ENCODE data around the gene CARTPT.
A peak's percentile ranks its signal among the peaks of the same experiment; 100 is the strongest.

The CARTPT gene

DNA sequence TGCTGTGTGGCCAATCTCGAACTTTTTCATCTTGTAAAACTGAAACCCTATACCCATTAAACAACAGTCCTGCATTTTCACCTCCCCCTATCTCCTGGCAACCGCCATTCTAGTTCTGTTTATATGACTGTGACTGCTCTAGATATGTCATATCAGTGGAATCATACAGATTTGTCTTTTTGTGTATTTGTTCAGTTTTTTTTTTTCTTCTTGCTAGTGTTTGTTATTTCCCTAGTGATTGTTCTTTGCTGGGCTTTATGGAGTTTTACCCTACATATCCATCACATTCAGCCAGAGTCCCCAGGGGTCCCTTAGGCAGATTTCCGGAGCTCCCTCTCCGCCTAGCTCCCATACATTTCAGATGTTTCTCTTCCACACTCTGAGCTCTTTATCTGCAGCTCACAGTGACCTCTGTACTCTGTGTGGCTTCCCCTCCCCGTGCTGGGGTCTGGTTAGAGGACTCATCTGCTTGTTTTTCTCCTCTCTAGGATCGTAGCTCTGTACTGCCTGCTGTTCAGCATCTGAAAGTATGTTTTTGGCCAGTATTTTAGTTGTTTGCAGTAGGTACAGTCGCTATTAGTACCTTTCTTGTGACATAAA, 25.1 kb upstream of the CARTPT start:
- no peak for DNase-seq (ENCODE audit: extremely low read depth, low read depth)
- no peak overlapping the region for H3K4me3 ChIP-seq (replicated peaks; ENCODE audit: low read depth, low read length)
- TF ChIP-seq, protein P1, sequence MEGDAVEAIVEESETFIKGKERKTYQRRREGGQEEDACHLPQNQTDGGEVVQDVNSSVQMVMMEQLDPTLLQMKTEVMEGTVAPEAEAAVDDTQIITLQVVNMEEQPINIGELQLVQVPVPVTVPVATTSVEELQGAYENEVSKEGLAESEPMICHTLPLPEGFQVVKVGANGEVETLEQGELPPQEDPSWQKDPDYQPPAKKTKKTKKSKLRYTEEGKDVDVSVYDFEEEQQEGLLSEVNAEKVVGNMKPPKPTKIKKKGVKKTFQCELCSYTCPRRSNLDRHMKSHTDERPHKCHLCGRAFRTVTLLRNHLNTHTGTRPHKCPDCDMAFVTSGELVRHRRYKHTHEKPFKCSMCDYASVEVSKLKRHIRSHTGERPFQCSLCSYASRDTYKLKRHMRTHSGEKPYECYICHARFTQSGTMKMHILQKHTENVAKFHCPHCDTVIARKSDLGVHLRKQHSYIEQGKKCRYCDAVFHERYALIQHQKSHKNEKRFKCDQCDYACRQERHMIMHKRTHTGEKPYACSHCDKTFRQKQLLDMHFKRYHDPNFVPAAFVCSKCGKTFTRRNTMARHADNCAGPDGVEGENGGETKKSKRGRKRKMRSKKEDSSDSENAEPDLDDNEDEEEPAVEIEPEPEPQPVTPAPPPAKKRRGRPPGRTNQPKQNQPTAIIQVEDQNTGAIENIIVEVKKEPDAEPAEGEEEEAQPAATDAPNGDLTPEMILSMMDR (IDR thresholded peaks at IDR 0.05; ENCODE audit: low read depth, low read length, missing control alignments) = no peak

DNA sequence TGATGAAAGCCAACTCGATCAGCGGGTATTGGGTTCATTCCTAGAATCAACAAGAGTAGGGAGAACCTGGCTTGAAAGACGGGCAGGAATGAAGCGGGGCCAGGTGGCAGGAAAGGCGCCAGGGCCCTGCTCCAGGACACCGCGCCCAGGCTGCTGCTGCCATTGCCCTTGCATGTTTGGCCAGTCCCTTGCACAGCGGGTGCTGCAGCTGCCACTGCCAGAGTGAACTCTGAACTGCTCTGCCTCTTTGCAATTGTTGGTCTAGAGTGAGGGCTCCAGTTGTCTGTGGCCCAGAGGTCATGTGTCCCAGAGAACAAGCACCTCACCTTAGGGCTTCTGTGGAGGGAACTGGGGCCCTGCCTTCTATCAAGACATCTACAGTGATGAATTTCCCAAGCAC, 24.0 kb upstream of the CARTPT start:
- DNase-seq (ENCODE audit: extremely low read depth, low read depth) = no peak
- TF ChIP-seq, protein P1 (IDR thresholded peaks at IDR 0.05; ENCODE audit: low read depth, low read length, missing control alignments) = no peak
- no peak overlapping the region for H3K4me3 ChIP-seq (replicated peaks; ENCODE audit: low read depth, low read length)

DNA sequence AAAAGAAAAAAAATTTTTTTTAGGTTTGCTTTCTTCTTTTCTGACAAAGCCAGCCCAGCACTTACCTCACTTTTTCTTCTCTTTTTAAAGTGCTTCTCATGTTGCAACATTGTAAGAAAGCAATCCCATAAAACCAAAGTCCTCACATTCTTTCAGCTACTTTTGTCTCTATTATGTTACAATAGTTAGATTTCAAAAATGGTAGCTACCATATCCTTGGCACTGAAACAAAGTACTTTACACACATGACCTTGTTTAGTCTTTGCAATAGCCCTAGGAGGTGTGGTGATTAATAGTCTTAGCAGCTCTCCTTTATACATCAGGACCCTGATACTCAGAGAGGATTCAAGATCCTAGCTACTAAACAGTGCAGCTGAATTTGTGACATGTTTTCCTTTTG, 23.5 kb upstream of the CARTPT start:
- no peak overlapping the region for H3K4me3 ChIP-seq (replicated peaks; ENCODE audit: low read depth, low read length)
- TF ChIP-seq, protein P1 (IDR thresholded peaks at IDR 0.05; ENCODE audit: low read depth, low read length, missing control alignments) = no peak
- no peak for DNase-seq (ENCODE audit: extremely low read depth, low read depth)

DNA sequence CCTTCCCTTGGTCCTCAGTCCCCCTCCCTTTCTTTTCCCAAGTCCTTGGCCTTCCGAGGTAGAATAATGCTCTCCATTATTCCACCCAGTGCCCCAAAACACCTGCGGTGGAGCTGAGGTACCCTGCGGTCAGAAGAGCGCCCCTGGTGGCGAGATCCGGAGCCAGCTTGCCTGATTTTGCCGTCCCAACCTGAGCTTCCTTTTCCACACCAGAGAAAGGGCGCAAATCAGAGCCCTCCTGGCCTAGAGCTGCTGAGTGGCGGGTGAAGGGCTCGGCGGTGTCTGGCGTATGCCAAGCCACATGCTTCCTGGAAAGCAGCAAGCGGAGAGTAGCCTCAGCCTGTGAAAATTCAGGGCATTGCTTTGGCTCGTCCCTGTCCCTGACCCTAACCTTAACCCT, 21.1 kb upstream of the CARTPT start:
- no peak overlapping the region for H3K4me3 ChIP-seq (replicated peaks; ENCODE audit: low read depth, low read length)
- TF ChIP-seq, protein P1 (IDR thresholded peaks at IDR 0.05; ENCODE audit: low read depth, low read length, missing control alignments) = peak; percentile 73
- no peak for DNase-seq (ENCODE audit: extremely low read depth, low read depth)

DNA sequence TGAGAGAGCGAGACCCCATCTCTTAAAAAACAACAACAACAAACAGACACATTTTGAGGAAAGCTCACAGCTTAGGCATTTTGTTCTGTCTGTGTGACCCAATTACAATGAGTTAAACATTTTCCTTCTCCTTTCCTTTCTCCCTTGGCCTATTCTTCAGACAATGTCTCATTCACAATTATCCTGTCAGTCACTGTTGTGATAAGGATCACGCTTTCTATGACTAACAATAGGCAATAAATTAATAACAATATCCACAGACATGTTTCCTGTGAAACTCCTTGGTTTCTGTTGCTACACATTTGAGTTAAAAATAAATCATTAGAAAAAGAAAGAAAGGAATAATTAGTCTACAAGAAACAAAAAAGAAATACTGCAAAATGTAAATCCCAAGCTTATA, 19.8 kb upstream of the CARTPT start:
- TF ChIP-seq, protein P1 (IDR thresholded peaks at IDR 0.05; ENCODE audit: low read depth, low read length, missing control alignments) = no peak
- no peak for DNase-seq (ENCODE audit: extremely low read depth, low read depth)
- H3K4me3 ChIP-seq (replicated peaks; ENCODE audit: low read depth, low read length) = no peak overlapping the region

DNA sequence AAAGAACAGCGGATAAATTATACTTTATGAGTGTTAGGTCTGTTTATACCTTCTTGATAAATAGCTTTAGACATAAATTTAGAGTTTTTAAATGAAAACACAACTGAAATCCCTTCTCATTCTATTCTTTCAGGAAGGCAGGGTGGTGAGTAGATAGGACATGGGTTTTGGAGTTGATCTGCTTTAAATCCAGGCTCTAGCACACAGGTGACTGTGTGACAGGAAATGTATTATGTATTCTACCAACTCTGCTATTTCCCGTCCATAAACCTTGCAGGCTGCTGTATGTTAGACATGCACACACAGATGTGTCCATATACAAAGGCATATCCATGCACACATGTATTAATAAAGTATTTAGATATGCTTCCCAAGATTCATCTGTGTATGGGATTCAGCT, 19.3 kb upstream of the CARTPT start:
- TF ChIP-seq, protein P1 (IDR thresholded peaks at IDR 0.05; ENCODE audit: low read depth, low read length, missing control alignments) = no peak
- DNase-seq (ENCODE audit: extremely low read depth, low read depth) = no peak
- no peak overlapping the region for H3K4me3 ChIP-seq (replicated peaks; ENCODE audit: low read depth, low read length)

DNA sequence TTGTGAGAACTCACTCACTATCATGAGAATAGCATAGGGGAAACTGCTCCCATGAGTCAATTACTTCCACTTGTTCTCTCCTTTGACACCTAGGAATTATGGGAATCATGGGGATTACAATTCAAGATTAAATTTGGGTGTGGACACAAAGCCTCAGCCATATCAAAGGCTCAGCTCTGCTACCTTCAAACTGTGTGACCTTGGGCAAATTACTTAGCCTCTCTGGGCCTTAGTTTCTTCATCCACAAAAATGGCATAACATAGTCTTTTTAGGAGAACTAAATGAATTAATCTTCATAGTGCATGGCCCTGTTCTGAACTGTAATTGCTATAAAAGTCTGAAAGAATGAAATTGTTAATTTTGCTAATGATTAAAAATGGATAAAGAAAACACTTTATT, 18.3 kb upstream of the CARTPT start:
- no peak overlapping the region for H3K4me3 ChIP-seq (replicated peaks; ENCODE audit: low read depth, low read length)
- no peak for DNase-seq (ENCODE audit: extremely low read depth, low read depth)
- TF ChIP-seq, protein P1 (IDR thresholded peaks at IDR 0.05; ENCODE audit: low read depth, low read length, missing control alignments) = no peak

All from HFF-Myc (cell line).